ENCODE data around the gene AGBL1.

- TF ChIP-seq POLR2A (IDR thresholded peaks at IDR 0.05) (no peak), CTCF (IDR thresholded peaks at IDR 0.05) (no peak), EP300 (IDR thresholded peaks at IDR 0.05) (no peak)
Observed at GRCh38 chr15:86162641-86163040, 83.0 kb downstream of the AGBL1 start.
